Measurements from ENCODE around the gene SEMA3E. TPM values are rescaled to one million over a fixed set of nuclear protein-coding genes. Genes with fewer than 3 reads are reported as not detected.

SEMA3E gene
- total and polyA plus RNA-seq, 10 of the 15 experiments (the other 5 are each of a cell fraction or from before 2014, with no cell fraction given): 0.08 to 2.0 (median 0.82) TPM

DNA sequence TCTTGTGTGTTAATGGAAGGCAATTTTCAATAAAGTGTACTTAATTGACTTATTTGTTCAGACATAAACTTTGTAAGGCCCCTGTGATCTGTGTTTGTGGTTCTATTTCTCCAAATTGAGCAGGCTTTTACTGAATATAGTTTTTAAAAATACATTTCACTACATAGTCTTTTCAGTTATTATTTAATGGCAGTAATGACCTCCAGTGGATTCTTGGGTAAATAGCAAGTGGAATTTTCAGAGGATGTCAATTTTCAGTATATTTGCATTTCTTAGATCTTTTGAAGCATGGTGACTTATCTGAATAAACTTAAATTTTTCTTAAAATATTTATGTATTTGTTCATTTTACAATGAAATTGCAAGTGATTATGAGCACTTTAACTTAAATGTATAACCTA, 283.2 kb downstream of the SEMA3E start:
- H4K20me1 ChIP-seq (ENCODE audit: control insufficient read depth, insufficient read depth): no peaks in the 10 kb centered on the region
- H3K36me3 ChIP-seq (ENCODE audit: control insufficient read depth in 2 of 2, insufficient read depth in 2 of 2, low read length in 1 of 2): no peaks in the 10 kb centered on the region
- BruUV-seq (replicated peaks): no TSS peak
- no peak overlapping the region for H3K9ac ChIP-seq (ENCODE audit: control insufficient read depth, insufficient read depth, low read length)
- no peak overlapping the region for H3K27ac ChIP-seq (ENCODE audit: control insufficient read depth, insufficient read depth)
- ATAC-seq (no peak), FAIRE-seq (no peak), DNase-seq (ENCODE audit: low read depth, low spot score) (no peak)
- no peaks in the 10 kb centered on the region for H3K4me1 ChIP-seq (ENCODE audit: control insufficient read depth, insufficient read depth, low read length)
- ChIA-PET SMC1A (ENCODE audit: uncharacterized antibody, unreplicated experiment) (no interaction called here), CTCF (interaction anchor here (1.0 kb wide), 1 partner anchor 16 kb away, joined by 3 read pairs; no protein-coding TSS in a partner anchor), RAD21 (ENCODE audit: unreplicated experiment) (no interaction called here), POLR2A (no interaction called here)
- TF ChIP-seq MXI1 (IDR thresholded peaks at IDR 0.05; ENCODE audit: low read depth, low read length) (no peak), BCL11A (IDR thresholded peaks at IDR 0.05; ENCODE audit: low read depth, low read length) (no peak), FOS (IDR thresholded peaks at IDR 0.05; ENCODE audit: borderline replicate concordance, extremely low read depth, insufficient read length) (no peak), PML (IDR thresholded peaks at IDR 0.05; ENCODE audit: low read length) (no peak), HDGF (IDR thresholded peaks at IDR 0.05) (no peak), RBBP5 (conservative IDR thresholded peaks at IDR 0.05) (no peak), RUNX3 (IDR thresholded peaks at IDR 0.05; ENCODE audit: low read length) (no peak)
- no peaks in the 10 kb centered on the region for H3K9me3 ChIP-seq (replicated peaks; ENCODE audit: control insufficient read depth, insufficient read depth, low read length)
- H3K79me2 ChIP-seq (ENCODE audit: control insufficient read depth, insufficient read depth, low read length): no peaks in the 10 kb centered on the region
- no peak overlapping the region for H3K4me2 ChIP-seq (ENCODE audit: control insufficient read depth, insufficient read depth)
- H2AFZ ChIP-seq (ENCODE audit: control insufficient read depth, low read depth, low read length): no peak overlapping the region
- H3K27me3 ChIP-seq (replicated peaks in 1 of 2; ENCODE audit: control insufficient read depth in 2 of 2, insufficient read depth in 2 of 2, low read length in 1 of 2): no peaks in the 10 kb centered on the region
- intact Hi-C loops (cut with micrococcal nuclease; ENCODE audit: unreplicated experiment) (no loop called here), in situ Hi-C loops (cut with MboI) (no loop called here)
- H3K4me3 ChIP-seq: no peak overlapping the region

DNA sequence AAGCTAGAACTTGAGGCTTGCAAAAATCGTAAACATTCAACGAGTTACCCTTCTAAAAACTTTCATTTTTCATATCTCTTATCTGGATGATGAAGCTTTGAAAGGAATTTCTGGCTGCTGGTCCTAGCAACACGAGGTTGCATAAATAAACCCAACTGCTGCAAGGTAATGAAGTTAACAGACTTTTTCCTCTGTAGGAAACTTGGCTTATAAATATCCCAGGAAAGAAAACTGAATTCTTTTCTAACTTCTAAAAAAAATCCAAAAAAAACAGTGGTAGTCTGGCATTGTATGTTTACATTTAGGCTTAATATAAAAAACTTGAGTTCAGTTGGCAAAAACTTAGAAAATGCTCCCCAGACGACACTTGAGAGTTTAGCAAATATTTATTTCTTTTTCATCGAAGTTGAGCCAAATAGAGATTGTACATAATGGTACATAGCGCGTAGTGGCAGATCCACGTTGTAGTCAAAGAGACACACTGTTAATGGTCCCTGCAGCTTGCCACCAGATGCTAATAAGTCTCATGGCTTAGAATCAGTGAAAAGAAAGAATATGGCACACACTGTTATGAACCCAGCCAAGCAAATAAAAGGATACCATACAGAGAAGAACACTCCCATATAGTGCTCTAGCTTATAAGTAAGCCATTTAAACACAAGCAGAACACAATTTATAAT, 285.9 kb downstream of the SEMA3E start:
- Histone ChIP-seq H3K79me2 (ENCODE audit: control insufficient read depth, insufficient read depth, low read length) (no peaks in the 10 kb centered on the region), H3K4me1 (ENCODE audit: control insufficient read depth, insufficient read depth, low read length) (no peaks in the 10 kb centered on the region), H3K27me3 (replicated peaks in 1 of 2; ENCODE audit: control insufficient read depth in 2 of 2, insufficient read depth in 2 of 2, low read length in 1 of 2) (no peaks in the 10 kb centered on the region), H4K20me1 (ENCODE audit: control insufficient read depth, insufficient read depth) (no peaks in the 10 kb centered on the region), H2AFZ (ENCODE audit: control insufficient read depth, low read depth, low read length) (no peak overlapping the region), H3K4me2 (ENCODE audit: control insufficient read depth, insufficient read depth) (no peak overlapping the region), H3K27ac (ENCODE audit: control insufficient read depth, insufficient read depth) (no peak overlapping the region), H3K36me3 (ENCODE audit: control insufficient read depth in 2 of 2, insufficient read depth in 2 of 2, low read length in 1 of 2) (no peaks in the 10 kb centered on the region), H3K9me3 (replicated peaks; ENCODE audit: control insufficient read depth, insufficient read depth, low read length) (no peaks in the 10 kb centered on the region), H3K4me3 (no peak overlapping the region), H3K9ac (ENCODE audit: control insufficient read depth, insufficient read depth, low read length) (no peak overlapping the region)
- in situ Hi-C loops (cut with MboI) (no loop called here), intact Hi-C loops (cut with micrococcal nuclease; ENCODE audit: unreplicated experiment) (no loop called here)
- FAIRE-seq: no peak
- POLR2A ChIA-PET: interaction anchor here (1.0 kb wide), 1 partner anchor 9 kb away, joined by 4 read pairs; no protein-coding TSS in a partner anchor
- SMC1A ChIA-PET (ENCODE audit: uncharacterized antibody, unreplicated experiment): interaction anchor here (1.0 kb wide), 1 partner anchor 24 kb away, joined by 3 read pairs; no protein-coding TSS in a partner anchor
- no TSS peak for BruUV-seq (replicated peaks)
- 34% methylated on average over 8 of the region's 8 CpGs for WGBS (ENCODE audit: insufficient coverage, insufficient replicate concordance, low lambda C conversion rate, missing lambda C conversion rate)
- DNase-seq (ENCODE audit: low read depth, low spot score): no peak
- ATAC-seq: no peak
- RAD21 ChIA-PET (ENCODE audit: unreplicated experiment): no interaction called here
- CTCF ChIA-PET: no interaction called here
- TF ChIP-seq, protein P1, sequence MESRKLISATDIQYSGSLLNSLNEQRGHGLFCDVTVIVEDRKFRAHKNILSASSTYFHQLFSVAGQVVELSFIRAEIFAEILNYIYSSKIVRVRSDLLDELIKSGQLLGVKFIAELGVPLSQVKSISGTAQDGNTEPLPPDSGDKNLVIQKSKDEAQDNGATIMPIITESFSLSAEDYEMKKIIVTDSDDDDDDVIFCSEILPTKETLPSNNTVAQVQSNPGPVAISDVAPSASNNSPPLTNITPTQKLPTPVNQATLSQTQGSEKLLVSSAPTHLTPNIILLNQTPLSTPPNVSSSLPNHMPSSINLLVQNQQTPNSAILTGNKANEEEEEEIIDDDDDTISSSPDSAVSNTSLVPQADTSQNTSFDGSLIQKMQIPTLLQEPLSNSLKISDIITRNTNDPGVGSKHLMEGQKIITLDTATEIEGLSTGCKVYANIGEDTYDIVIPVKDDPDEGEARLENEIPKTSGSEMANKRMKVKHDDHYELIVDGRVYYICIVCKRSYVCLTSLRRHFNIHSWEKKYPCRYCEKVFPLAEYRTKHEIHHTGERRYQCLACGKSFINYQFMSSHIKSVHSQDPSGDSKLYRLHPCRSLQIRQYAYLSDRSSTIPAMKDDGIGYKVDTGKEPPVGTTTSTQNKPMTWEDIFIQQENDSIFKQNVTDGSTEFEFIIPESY (IDR thresholded peaks at IDR 0.05): no peak
- no peak for TF ChIP-seq NFIC (IDR thresholded peaks at IDR 0.05; ENCODE audit: low read depth, low read length)
- TF ChIP-seq HDAC2 (IDR thresholded peaks at IDR 0.05): no peak
- TF ChIP-seq SMC3 (IDR thresholded peaks at IDR 0.05; ENCODE audit: borderline replicate concordance, low read length): no peak
- TF ChIP-seq ZZZ3 (IDR thresholded peaks at IDR 0.05; ENCODE audit: control insufficient read depth, insufficient read length, low read depth): no peak
- no peak for TF ChIP-seq CEBPB (IDR thresholded peaks at IDR 0.05; ENCODE audit: borderline replicate concordance in 1 of 2, low read depth in 2 of 2, low read length in 2 of 2)
- no peak for TF ChIP-seq ZNF384 (IDR thresholded peaks at IDR 0.05; ENCODE audit: borderline replicate concordance, low read depth, low read length)
- no peak for TF ChIP-seq ETV6 (conservative IDR thresholded peaks at IDR 0.05 in 1 of 2, IDR thresholded peaks at IDR 0.05 in 1 of 2; ENCODE audit: borderline replicate concordance in 1 of 2, low read depth in 1 of 2)
- no peak for TF ChIP-seq HDGF (IDR thresholded peaks at IDR 0.05)
- no peak for TF ChIP-seq STAT3 (IDR thresholded peaks at IDR 0.05; ENCODE audit: low read depth, low read length)
- no peak for TF ChIP-seq IKZF2 (IDR thresholded peaks at IDR 0.05)
- no peak for TF ChIP-seq TCF7 (IDR thresholded peaks at IDR 0.05; ENCODE audit: borderline replicate concordance)
- TF ChIP-seq POU2F2 (IDR thresholded peaks at IDR 0.05; ENCODE audit: borderline replicate concordance, low read depth, low read length): no peak

Data from GM12878 (cell line).